Endothelial cell of umbilical vein (primary cell): ENCODE data around the gene BUB3. TPM values are rescaled to one million over a fixed set of nuclear protein-coding genes. Genes with fewer than 3 reads are reported as not detected.

Source experiments
- BruUV-seq: library from RNA; stranded (reverse); fragments of 400-500 nt; replicated peaks from 2 replicates; lab custom pipeline; 2021; lab: Mats Ljungman, UMichigan
- CTCF ChIA-PET: fragments of 300-600, 350-600 bp; sonication (Branson Sonifier 250); formaldehyde crosslinking; loops from one replicate; lab custom pipeline; 2021; ENCODE audit warnings: antibody characterized with exemption, inconsistent platforms; lab: Charles Lee
- POLR2A ChIA-PET: fragments of 300-600, 350-600 bp; sonication (Branson Sonifier 250); formaldehyde crosslinking; loops from one replicate; lab custom pipeline; 2021; ENCODE audit warnings: antibody characterized with exemption, inconsistent platforms; lab: Charles Lee
- DNase-seq: peaks from one replicate; pipeline ENCODE4 v3.0.0-alpha.2; 2011; ENCODE audit warnings: low read depth, low spot score
- FAIRE-seq: peaks from 2 replicates; lab custom pipeline; 2011; peaks lifted over from hg19 to GRCh38; lab: Jason Lieb, UNC
- H2AFZ ChIP-seq: 2 replicates; pipeline ENCODE4 v1.6.0; 2012; ENCODE audit warnings: low read depth, low read length, control low read depth, inconsistent platforms
- H3K27ac ChIP-seq: 2 replicates; pipeline ENCODE4 v1.5.1; 2011; ENCODE audit warnings: low read depth, mild to moderate bottlenecking, control low read depth, low read length, moderate library complexity; ENCODE audit not compliant: insufficient read depth
- H3K27me3 ChIP-seq, 2 experiments: 2 replicates each; pipeline versions ENCODE4 v1.6.0 to v1.6.1; 2011; ENCODE audit warnings: low read length in 2 of 2, mixed read lengths in 1 of 2; ENCODE audit not compliant: control insufficient read depth in 2 of 2, insufficient read depth in 2 of 2
- H3K36me3 ChIP-seq, 2 experiments: 2 replicates in 1 of 2; 3 replicates in 1 of 2; pipeline ENCODE4 v1.5.1; 2011; ENCODE audit warnings: low read length in 2 of 2, mild to moderate bottlenecking in 1 of 2, moderate library complexity in 1 of 2; ENCODE audit not compliant: control insufficient read depth in 2 of 2, insufficient read depth in 2 of 2; ENCODE audit errors: extremely low read depth in 1 of 2
- H3K4me1 ChIP-seq: 3 replicates; pipeline ENCODE4 v1.5.1; 2011; ENCODE audit warnings: mild to moderate bottlenecking, low read length; ENCODE audit not compliant: control insufficient read depth, insufficient read depth; ENCODE audit errors: extremely low read depth
- H3K4me2 ChIP-seq: 2 replicates; pipeline ENCODE4 v1.6.1; 2011; ENCODE audit warnings: low read length, control low read depth, mixed read lengths; ENCODE audit not compliant: insufficient read depth
- H3K4me3 ChIP-seq, 3 experiments: fragments of 200-600 bp in 1 of 3; sonication (generic), shearing (Covaris generic) in 1 of 3; replicated peaks in 1 of 3; 2 replicates each; pipeline ENCODE4 v1.5.1; 2011 to 2016; ENCODE audit warnings: control low read depth in 3 of 3, low read length in 3 of 3, mild to moderate bottlenecking in 2 of 3, inconsistent platforms in 1 of 3, low read depth in 1 of 3, moderate library complexity in 1 of 3; ENCODE audit not compliant: insufficient read depth in 1 of 3
- H3K79me2 ChIP-seq: 2 replicates; pipeline ENCODE4 v1.6.0; 2012; ENCODE audit warnings: low read length, inconsistent platforms; ENCODE audit not compliant: control insufficient read depth, insufficient read depth
- H3K9ac ChIP-seq: replicated peaks from 2 replicates; pipeline ENCODE3; 2011; ENCODE audit warnings: low read length, control low read depth; ENCODE audit not compliant: insufficient read depth; ENCODE audit errors: extremely low read depth
- H3K9me1 ChIP-seq: replicated peaks from 3 replicates; pipeline ENCODE4 v1.6.0; 2011; ENCODE audit warnings: mild to moderate bottlenecking, low read length; ENCODE audit not compliant: control insufficient read depth, insufficient read depth; ENCODE audit errors: extremely low read depth
- H3K9me3 ChIP-seq: replicated peaks from 2 replicates; pipeline ENCODE4 v1.5.1; 2012; ENCODE audit warnings: low read length, inconsistent platforms; ENCODE audit not compliant: control insufficient read depth, insufficient read depth
- H4K20me1 ChIP-seq: replicated peaks from 2 replicates; pipeline ENCODE3; 2011; ENCODE audit warnings: mild to moderate bottlenecking, low read length; ENCODE audit not compliant: control insufficient read depth, insufficient read depth; ENCODE audit errors: extremely low read depth
- EZH2 ChIP-seq: IDR thresholded peaks from 2 replicates; pipeline ENCODE4 v1.6.1; 2012; ENCODE audit warnings: borderline replicate concordance, low read depth, mild to moderate bottlenecking, moderate library complexity, low read length, inconsistent platforms; ENCODE audit not compliant: severe bottlenecking
- FOS ChIP-seq: IDR thresholded peaks from 2 replicates; pipeline ENCODE4 v1.6.1; 2011; ENCODE audit warnings: mild to moderate bottlenecking, low read length, moderate library complexity, borderline replicate concordance; ENCODE audit not compliant: insufficient read depth
- GATA2 ChIP-seq: IDR thresholded peaks from 2 replicates; pipeline ENCODE4 v1.7.0; 2011; ENCODE audit warnings: low read depth, mild to moderate bottlenecking, moderate library complexity, mixed read lengths, low read length; ENCODE audit not compliant: insufficient read length, insufficient read depth
- JUN ChIP-seq: IDR thresholded peaks from 2 replicates; pipeline ENCODE4 v1.6.1; 2011; ENCODE audit warnings: borderline replicate concordance, low read depth; ENCODE audit not compliant: insufficient read length, insufficient read depth
- MYC ChIP-seq: IDR thresholded peaks from one replicate; pipeline ENCODE4 v1.6.1; 2011; ENCODE audit warnings: mild to moderate bottlenecking, low read depth, low read length
- POLR2A ChIP-seq: IDR thresholded peaks from 2 replicates; pipeline ENCODE4 v1.6.1; 2012; ENCODE audit warnings: low read depth, mild to moderate bottlenecking, control low read depth, low read length
- POLR2AphosphoS5 ChIP-seq: IDR thresholded peaks from 2 replicates; pipeline ENCODE4 v1.6.1; 2012; ENCODE audit warnings: low read depth, mild to moderate bottlenecking, control low read depth, low read length, moderate library complexity; ENCODE audit not compliant: insufficient read depth
- dilution Hi-C: fragments of 300-500 bp; cut with MboI; formaldehyde crosslinking; loops from one replicate; pipeline ENCODE4 v1.15.0; 2019; ENCODE audit warnings: low sequenced_read_pairs; ENCODE audit not compliant: extremely low pct_ligation_motif_present
- intact Hi-C: fragments of 100-400 bp; cut with micrococcal nuclease; formaldehyde crosslinking; loops from one replicate; pipeline ENCODE4 v1.10.0; 2022
- polyA plus RNA-seq, 4 experiments: library from polyadenylated mRNA; depleted of rRNA in 3 of 4; stranded (reverse) in 3 of 4; unstranded in 1 of 4; fragments of >200 nt; gene quantifications; 2 replicates each; pipeline versions ENCODE4 v1.2.1 to v1.2.3, GENCODE V29; 2011 to 2012; ENCODE audit warnings: missing spikeins in 1 of 4
- total RNA-seq: library from RNA; stranded (reverse); gene quantifications from 2 replicates; pipeline ENCODE4 v1.2.3, GENCODE V29; 2021
- TF ChIP-seq, protein P1 (sequence below): IDR thresholded peaks from 2 replicates; pipeline ENCODE4 v1.6.1; 2011; ENCODE audit not compliant: insufficient read depth, insufficient read length
- TF ChIP-seq, protein P2 (sequence below), 2 donors: IDR thresholded peaks; 1 replicate in 1 of 2; 2 replicates in 1 of 2; pipeline ENCODE4 v1.5.1; 2011; ENCODE audit warnings: low read length in 2 of 2, mild to moderate bottlenecking in 2 of 2, moderate library complexity in 2 of 2, control low read depth in 1 of 2, inconsistent platforms in 1 of 2, low read depth in 1 of 2; ENCODE audit not compliant: insufficient read depth in 1 of 2; ENCODE audit errors: extremely low read depth in 1 of 2

BUB3 gene
- total and polyA plus RNA-seq, 2 donors (not counting 3 experiments of a cell fraction or from before 2014, with no cell fraction given): 156 to 193 TPM

- H3K27me3 ChIP-seq: peaks cover 87 to 99% of the 10 kb centered on the region in 2 experiments
- H3K36me3 ChIP-seq: no peaks in the 10 kb centered on the region
- H3K9me3 ChIP-seq: no peaks in the 10 kb centered on the region
- TF ChIP-seq, protein P1, sequence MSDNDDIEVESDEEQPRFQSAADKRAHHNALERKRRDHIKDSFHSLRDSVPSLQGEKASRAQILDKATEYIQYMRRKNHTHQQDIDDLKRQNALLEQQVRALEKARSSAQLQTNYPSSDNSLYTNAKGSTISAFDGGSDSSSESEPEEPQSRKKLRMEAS: no peak
- TF ChIP-seq POLR2A: no peak
- TF ChIP-seq, protein P2, sequence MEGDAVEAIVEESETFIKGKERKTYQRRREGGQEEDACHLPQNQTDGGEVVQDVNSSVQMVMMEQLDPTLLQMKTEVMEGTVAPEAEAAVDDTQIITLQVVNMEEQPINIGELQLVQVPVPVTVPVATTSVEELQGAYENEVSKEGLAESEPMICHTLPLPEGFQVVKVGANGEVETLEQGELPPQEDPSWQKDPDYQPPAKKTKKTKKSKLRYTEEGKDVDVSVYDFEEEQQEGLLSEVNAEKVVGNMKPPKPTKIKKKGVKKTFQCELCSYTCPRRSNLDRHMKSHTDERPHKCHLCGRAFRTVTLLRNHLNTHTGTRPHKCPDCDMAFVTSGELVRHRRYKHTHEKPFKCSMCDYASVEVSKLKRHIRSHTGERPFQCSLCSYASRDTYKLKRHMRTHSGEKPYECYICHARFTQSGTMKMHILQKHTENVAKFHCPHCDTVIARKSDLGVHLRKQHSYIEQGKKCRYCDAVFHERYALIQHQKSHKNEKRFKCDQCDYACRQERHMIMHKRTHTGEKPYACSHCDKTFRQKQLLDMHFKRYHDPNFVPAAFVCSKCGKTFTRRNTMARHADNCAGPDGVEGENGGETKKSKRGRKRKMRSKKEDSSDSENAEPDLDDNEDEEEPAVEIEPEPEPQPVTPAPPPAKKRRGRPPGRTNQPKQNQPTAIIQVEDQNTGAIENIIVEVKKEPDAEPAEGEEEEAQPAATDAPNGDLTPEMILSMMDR (IDR thresholded peaks at IDR 0.05; ENCODE audit: extremely low read depth in 1 of 2, insufficient read depth in 1 of 2, low read depth in 1 of 2, low read length in 2 of 2): no peak
- TF ChIP-seq FOS: no peak
- TF ChIP-seq MYC: no peak
- TF ChIP-seq EZH2: no peak
- no peak for TF ChIP-seq JUN
- no peak for TF ChIP-seq POLR2AphosphoS5
- no peak for TF ChIP-seq GATA2
- H3K27ac ChIP-seq: no peak overlapping the region
- H3K9me1 ChIP-seq: no peaks in the 10 kb centered on the region
- no peak overlapping the region for H2AFZ ChIP-seq
- H3K4me1 ChIP-seq: peaks cover 10% of the 10 kb centered on the region
- no peak for FAIRE-seq
- H4K20me1 ChIP-seq: no peaks in the 10 kb centered on the region
- no peak overlapping the region for H3K4me3 ChIP-seq
- no peak for DNase-seq
- ChIA-PET CTCF (no interaction called here), POLR2A (no interaction called here)
- H3K4me2 ChIP-seq: no peak overlapping the region
- dilution Hi-C loops: no loop called here
- no peak overlapping the region for H3K9ac ChIP-seq
- BruUV-seq: no TSS peak
- H3K79me2 ChIP-seq: no peaks in the 10 kb centered on the region
- intact Hi-C loops: no loop called here
These were observed 17.9 kb upstream of the BUB3 start for GRCh38 chr10:123136221-123136805.
